ENCODE results near the gene TMEM203.
A peak's percentile ranks its signal among the peaks of the same experiment; 100 is the strongest.

TMEM203 gene

DNA sequence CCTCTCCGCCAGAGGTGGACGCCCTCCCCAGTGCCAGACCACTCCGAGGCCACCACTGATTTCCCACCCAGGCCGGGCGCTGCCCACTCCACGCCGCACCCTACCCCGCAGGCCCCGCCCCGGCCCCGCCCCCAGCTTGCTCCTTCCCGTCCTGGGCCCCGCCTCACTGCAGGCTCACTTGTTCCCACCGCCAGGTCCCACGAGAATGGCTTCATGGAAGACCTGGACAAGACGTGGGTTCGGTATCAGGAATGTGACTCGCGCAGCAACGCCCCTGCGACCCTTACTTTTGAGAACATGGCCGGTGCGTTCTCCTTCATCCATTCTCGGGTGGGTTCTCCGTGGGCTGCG, 42.1 kb downstream of the TMEM203 start:
- no peak for DNase-seq

DNA sequence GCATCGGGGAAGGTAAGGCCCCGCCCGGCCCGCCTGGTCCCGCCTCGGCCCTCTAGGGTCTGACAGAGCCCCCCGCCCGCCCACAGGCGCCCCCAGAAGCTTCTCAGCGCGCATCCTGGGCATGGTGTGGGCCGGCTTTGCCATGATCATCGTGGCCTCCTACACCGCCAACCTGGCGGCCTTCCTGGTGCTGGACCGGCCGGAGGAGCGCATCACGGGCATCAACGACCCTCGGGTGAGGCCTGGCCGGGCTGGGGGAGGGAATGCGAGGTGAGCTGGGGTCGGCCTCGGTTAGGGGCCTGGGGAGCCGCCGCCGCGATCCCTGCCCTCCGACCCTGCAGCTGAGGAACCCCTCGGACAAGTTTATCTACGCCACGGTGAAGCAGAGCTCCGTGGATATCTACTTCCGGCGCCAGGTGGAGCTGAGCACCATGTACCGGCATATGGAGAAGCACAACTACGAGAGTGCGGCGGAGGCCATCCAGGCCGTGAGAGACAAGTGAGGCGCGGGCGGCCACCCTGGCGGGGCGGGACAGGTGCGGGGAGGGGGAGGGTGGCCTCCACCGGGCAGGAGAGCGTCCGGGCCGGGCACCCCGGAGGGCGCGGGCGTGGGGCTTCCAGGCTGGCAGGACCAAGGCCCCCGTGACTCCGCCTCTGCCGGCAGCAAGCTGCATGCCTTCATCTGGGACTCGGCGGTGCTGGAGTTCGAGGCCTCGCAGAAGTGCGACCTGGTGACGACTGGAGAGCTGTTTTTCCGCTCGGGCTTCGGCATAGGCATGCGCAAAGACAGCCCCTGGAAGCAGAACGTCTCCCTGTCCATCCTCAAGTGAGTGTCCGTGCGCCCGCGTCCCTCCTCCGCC, 42.7 kb downstream of the TMEM203 start:
- no peak for DNase-seq

DNA sequence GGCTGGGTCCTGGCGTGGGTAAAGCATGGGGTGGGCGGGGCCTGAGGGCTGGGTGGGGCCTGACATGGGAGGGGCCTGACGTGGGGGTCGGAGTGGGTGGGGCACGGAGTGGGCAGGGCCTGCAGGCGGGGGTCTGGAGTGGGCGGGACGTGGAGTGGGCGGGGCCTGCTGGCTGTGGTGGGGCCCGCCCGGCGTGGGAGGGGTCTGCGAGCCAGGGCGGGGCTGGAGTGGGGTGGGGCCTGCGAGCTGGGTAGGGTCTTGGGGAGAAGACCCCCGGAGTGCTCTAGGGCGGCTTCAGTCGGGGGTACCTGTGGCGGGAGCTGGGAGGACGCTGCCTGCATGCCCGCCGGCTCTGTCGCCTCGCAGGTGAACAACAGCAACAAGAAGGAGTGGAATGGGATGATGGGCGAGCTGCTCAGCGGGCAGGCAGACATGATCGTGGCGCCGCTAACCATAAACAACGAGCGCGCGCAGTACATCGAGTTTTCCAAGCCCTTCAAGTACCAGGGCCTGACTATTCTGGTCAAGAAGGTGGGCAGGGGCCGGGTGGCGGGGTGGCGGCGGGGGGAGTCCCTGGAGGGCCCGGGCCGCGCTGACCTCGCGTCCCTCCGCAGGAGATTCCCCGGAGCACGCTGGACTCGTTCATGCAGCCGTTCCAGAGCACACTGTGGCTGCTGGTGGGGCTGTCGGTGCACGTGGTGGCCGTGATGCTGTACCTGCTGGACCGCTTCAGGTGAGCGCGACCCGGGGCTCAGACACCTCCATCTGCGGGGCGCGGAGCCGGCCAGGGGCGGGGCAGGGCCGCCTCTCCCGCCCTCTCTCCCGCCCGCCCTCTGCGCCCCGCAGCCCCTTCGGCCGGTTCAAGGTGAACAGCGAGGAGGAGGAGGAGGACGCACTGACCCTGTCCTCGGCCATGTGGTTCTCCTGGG, 43.6 kb downstream of the TMEM203 start:
- no peak for DNase-seq

DNA sequence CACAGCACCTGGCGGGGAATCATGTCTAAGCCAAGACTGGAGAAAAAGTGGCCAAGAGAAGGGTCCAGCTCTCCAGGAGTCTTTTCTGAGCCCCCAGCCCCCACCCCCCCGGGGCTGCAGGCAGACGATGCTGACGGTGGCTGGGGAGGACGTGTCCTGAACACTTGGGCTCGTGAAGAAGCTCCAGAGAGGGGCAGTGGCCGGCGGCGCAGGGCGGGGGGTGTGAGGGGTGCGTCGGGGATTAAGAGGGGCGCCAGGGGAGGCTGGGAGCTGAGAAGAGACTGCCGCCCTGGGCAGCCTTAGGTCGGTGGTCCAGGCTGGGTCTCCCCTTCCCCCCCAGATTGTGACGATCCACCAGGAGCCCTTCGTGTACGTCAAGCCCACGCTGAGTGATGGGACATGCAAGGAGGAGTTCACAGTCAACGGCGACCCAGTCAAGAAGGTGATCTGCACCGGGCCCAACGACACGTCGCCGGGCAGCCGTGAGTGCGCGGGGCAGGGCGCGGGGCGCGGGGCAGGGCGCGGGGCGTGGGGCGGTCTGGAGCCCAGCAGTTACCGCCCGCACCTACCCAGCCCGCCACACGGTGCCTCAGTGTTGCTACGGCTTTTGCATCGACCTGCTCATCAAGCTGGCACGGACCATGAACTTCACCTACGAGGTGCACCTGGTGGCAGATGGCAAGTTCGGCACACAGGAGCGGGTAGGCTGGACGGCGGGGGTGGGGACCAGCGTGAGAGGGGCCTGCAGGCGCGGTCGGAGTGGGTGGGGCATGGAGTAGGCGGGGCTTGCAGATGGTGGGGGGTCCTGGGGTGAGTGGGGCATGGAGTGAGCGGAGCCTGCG, 44.5 kb downstream of the TMEM203 start:
- no peak for DNase-seq

DNA sequence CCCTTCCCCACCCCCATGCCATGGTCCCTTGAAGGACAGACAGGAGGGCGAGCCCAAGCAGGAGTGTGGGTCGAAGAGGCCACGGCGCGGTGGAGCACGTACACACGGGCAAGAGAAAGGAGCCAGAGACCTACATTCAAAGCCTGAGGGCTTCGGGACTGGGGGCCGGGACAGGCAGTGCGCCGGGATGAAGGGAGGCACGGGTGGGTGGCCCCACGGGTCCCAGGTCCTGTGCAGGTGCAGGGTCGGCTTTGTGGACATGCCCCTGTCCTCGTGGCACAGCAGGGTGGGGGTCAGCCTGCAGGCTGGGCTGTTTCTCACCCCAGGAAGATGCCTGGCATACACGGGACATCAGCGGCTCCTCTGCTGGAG, 45.4 kb downstream of the TMEM203 start:
- DNase-seq: no peak

DNA sequence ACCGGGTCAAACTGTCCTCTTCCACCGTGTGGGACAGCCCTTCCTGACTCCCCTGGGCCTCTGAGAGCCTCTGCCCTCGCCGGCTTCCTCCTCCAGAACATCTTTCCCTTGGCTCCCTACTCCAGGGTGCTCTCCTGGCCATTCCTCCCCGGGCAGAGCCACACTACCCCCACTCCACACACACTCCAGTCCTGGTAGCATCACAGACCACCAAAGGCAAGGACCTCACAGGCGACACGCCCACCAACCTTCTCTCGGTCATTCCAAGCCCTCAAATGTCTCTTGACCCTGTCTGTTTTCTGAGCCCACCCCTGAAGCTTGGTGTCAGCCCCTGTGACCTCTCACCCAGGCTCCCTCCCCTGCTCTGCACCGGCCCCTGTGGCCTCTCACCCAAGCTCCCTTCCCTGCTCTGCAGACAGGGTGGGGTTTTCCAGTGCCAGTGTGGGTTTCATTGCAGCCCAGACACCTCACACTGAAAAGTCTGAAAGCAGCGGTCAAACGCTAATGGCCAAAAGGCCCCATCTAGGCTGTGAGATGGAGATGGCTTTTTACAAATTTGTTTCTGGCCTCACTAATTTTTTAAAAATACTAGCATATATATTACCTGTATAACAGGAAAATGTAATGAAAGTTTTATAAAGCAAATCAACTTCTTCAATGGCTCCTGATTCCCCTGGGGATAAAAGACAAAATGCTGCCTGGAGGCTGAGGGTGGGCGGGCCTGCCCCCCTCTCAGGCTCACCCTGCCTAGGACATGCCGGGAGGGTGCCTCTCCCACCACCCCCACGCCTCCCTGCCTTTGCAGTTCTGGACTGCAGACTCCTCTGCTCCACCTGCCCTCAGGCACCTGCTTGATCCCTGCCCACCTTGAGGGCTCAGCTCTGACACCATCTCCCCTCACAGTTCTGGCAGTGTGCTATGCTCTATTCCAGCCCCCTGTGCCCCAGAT, 46.1 kb downstream of the TMEM203 start:
- DNase-seq: no peak

DNA sequence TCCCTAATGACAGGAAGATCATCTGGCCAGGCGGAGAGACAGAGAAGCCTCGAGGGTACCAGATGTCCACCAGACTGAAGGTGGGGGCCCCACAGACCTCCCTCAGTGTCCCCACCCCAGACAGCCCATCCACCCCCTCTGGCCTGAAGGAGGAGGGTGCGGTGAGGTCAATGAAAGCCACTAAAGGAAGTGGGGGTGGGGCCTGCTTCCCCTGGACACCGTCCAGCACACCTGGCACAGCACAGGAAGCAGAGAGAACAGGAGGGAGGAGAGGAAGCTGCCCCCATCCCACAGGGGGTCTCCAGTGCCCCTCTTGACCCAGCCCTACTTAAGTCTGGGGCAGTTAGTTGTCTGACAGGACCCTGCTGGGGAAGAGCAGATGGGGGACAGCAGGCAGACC, 46.8 kb downstream of the TMEM203 start:
- DNase-seq: no peak

DNA sequence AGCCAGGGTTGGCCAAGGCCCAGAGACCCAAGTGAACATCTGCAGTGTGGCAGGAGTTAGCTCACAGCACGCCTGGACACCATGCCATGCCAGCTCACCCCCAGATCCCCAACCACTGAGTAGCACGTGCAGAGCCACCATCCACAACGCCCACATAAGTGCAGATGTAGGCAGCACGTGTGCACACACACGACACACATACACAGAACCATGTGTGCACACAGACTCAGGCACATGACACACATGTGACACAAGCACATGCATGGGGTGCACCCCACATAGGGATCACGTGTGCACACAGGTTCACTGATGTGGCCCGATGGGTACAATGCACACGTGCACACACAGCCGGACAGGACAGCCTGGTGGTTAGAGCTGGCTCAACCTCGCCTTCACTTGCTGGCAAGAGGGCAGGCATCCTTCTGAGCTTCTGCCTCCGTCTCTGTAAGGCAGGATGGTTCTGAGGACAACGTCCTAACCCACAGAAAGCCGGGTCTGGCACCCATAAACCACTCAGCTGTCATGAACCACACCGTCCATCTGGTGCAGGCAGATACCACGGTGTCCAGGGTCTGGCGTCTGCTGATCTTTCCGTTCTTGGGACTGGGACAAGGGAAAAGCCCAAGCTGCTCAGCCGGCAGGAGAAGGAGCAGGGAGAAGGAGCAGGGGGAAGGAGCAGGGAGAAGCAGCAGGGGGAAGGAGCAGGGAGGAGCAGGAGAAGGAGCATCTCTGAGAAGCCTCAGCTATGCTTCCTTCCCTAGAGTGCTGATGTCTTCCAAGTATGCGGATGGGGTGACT, 47.6 kb downstream of the TMEM203 start:
- peak in 1 of 2 experiments; percentile 79 for DNase-seq

DNA sequence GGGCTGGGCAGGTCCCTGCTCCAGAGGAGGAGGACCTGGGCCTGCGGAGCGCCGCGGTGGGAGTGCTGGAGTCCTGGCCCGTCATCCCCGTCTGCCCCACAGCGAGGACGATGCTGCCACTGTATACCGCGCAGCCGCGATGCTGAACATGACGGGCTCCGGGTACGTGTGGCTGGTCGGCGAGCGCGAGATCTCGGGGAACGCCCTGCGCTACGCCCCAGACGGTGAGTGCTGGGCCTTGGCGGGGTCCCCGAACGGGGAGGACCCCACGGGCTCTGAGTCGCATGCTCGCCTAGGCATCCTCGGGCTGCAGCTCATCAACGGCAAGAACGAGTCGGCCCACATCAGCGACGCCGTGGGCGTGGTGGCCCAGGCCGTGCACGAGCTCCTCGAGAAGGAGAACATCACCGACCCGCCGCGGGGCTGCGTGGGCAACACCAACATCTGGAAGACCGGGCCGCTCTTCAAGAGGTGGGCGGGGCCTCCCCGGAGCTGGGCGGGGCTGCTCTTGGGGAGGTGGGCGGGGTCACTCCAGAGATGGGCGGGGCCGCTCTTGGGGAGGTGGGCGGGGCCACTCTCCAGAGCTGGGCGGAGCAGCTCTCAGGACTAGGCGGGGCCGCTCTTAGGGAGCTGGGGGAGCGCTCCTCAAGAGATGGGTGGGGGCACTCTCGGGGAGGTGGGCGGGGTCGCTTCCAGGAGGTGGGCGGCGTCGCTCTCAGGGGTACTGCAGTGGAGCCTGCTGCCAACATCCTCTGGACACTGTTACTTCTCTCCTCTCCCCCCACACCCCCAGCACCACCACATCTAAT, 48.7 kb downstream of the TMEM203 start:
- DNase-seq: no peak

All from cerebellar nuclear complex (tissue), 1 donor.